ENCODE data around the gene TANK.

Gene TANK

DNA sequence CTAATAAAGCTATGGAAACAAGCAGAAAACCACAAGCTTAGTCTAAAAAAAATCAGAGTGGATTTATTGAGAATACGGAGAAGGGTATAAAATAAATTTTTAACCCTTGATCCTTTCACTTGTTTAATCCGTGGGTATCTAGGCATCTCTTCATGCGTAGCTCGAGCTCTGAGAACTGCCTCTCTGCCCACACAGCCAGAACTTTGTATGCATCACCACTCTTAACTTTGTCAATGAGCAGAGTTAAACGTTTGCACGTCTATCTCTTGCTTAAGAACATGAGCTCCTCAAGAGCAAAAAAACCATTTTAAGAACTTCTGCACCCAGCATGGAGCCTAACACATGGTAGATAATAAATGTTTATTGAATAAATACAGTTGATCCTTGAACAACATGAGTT is 26.9 kb upstream of the TANK start:
- DNase-seq (ENCODE audit: low read depth) = no peak

DNA sequence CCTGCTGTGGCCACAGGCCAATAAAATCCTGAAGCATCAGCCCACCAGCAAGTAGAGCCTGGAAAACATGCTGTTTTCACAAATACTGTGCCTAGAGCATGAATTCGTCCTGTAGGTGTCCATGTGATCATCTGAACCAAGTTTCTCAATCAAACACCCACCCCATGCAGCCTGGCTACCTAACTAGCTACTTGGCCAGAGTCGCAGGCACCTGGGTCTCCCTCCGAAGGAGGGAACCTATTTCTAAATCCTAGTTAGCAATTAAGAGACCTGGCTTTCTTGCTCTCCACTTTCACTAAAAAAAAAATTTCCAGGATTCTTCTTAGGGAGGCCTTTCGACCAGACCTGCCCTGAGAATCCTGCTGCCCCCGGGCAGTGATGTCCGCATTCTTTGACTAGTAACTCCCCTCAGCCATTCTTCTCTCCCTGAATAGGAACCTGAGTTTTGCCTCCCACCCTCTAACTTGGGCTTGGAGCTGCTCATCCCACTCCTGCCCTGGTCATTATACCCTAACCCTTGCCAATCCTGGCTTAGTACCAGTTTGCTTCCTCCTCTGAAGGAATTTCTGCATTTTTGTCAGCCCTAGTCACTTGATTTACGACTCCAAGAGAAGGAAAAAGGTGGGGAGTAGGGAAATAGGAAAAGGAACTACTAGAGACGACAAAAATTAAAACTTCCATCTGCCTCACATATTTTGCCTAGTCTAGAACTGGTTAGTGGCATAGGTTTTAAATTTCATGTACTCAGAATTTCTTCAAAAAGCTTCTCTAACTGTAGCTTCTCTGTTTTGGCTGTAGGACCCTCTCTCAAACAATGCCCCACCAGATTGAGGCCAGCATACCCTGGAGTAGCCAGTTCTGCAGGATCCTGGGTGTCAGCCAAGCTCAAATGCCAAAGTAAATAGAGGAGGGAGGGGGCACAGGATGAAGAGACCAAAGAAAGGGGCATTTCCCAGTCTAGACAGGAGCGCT is 25.4 kb upstream of the TANK start:
- no peak for DNase-seq (ENCODE audit: low read depth)

DNA sequence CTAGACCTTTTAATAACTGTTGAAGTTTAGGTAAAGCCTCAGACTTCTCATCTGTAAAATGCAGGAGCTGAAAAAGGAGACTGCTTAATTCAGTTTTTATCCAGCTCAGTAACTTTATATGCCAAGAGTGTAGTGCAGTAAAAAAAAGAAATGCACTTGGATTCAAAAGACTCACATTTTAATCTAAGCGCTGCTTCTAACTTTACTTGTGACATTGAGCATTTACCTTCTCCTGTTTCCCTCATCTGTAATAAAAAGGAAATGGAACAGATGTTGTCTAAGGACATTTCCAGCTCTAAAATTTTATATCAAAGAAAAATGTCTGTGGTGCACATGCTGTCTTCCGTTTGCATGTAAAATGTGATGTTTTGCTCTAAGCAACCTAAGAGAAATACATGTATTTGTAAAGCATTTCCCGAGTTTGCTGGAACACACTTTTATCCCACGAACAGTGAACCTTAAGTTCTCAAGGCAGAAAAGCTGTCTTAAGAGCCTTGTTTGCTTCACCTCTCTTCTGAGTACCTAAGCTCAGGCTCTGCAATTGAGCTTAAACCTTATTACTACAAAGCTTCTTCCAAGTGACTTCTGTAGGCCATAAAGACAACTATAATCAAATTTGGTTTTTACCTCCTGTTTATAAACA is 24.2 kb upstream of the TANK start:
- DNase-seq (ENCODE audit: low read depth) = no peak

DNA sequence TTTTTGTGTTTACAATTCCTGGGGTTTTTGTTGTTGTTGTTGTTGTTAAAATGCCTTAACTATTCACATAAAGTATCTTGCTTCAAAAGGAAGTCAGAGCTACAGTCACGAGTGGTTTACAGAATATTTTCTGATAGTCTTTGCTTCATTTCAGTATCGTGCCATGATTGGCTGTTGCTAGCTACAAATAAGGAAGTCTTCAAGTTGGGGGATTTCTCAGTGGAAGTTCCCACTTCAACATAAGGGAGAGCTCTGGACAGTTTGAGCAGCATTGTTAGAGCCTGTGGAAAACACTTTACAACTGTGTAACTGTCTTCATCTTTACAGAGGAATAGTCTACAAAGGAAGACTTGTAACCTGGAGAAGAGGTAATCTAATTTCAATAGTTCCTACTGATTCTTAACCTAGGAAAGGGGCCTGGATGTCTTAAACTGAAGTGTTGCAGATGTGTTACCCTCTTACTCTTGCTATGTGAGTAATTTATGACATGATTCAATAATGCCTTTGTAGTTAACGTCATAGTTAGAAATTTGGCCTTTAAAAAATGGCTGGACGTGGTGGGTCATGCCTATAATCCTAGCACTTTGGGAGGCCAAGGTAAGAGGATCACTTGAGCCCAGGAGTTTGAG is 23.4 kb upstream of the TANK start:
- DNase-seq (ENCODE audit: low read depth) = peak; percentile 74

DNA sequence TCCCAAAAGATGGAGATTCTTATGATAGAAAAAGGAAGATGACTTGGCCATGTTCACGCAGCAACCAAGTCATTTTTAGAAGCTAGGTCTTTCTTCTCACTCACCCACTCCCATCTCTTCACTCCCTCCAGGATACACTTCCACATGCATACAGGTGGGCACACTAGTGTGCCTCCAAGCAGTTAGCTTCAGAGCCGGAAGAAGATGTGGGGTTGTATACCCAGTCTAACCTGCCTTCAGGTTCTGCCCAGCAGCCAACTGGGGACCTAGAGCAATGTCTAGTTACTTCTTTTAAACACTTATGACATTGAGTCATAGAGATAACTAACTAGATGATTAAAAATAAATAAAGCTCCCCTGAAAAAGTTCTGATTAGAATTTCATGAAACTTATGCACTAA is 21.8 kb upstream of the TANK start:
- no peak for DNase-seq (ENCODE audit: low read depth)

DNA sequence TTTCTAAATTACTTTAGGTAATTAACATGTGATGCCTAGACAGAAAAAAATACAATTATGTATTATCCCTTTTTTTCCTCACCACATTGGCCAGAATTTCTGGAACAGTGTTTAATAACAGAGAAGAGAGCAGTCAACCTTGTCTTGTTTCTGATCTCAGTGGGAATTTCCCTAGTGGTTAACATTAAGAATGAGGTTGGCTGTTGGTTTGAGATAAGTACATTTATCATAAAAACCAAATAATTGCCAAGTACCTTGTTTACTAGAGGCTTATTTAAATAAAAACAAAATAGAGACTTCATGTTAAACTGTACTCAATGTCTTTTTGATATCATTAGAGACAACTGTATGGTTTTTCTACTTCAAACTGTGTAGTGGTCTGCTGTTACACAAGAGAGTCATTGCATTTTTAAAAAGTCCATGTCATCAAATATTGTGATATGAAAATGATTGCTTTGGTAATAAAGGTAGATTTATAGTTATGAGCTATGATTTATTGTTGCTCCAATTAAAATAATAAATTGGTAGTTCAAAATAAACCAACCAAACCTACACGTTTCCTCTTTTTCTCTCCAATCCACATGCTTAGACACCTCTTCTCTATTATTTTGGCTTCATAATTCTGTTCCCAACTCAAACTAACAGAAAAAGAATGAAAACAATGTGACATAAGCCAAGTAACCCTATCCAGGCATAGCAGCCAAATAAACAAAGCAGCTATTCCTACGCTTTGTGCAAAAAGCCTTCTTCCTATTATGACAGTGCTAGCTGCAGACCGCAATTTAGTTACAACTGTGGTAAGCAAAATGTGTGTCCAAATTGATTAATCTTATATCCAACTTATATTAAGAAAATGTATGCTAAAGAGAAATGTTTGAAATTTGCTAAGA is 20.9 kb upstream of the TANK start:
- peak; percentile 85 for DNase-seq (ENCODE audit: low read depth)

DNA sequence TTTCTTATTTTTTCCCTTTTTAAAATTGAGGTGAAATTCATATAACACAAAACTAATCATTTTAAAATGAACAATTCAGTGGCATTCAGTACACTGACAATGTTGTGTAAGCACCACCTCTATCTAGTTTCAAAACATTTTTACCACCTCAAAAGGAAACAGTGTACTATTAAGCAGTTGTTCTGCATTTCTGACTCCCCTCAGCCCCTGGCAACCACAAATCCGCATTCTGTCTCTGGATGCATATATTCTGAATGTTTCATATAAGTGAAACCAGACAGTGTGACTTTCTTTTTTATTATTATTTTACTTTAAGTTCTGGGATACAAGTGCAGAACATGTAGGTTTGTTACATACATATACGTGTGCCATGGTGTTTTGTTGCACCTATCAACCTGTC is 19.2 kb upstream of the TANK start:
- DNase-seq (ENCODE audit: low read depth) = no peak

DNA sequence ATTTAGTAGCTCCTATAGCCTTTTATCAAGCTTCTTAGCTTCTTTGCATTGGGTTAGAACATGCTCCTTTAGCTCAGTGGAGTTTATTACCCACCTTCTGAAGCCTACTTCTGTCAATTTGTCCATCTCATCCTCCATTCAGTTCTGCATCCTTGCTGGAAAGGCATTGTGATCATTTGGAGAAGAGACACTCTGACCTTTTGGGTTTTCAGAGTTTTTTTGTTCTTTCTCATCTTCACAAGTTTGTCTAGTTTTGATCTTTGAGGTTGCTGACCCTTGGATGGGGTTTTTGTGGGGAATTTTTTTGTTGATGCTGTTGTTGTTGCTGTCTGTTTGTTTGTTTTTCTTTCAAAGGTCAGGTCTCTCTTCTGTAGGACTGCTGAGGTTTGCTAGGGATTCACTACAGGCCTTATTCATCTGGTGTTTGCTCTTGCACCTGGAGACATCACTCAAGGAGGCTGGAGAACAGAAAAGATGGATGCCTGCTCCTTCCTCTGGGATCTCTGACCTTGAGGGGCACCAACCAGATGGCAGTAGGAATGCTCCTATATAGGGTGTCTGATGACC is 13.9 kb upstream of the TANK start:
- no peak for DNase-seq (ENCODE audit: low read depth)

DNA sequence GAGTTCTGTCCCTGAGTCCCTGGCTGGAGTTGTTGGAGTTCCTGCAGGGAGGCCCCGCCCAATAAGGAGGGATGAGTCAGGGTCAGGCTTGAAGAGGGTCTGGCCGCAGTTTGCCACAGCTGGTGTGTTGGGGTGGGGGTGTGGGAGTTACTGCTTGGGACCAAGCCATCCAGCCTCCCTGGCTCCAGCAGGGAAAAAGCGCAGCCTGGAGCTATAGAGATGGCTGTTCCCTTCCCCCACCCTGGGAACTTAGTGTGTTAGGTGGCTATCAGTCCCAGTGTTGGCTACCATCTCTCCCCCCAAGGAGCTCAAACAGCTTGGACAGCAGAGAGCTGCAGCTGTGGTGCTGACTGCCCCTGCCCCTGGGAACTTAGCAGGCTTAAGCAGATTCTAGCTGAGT is 13.2 kb upstream of the TANK start:
- DNase-seq (ENCODE audit: low read depth) = no peak

DNA sequence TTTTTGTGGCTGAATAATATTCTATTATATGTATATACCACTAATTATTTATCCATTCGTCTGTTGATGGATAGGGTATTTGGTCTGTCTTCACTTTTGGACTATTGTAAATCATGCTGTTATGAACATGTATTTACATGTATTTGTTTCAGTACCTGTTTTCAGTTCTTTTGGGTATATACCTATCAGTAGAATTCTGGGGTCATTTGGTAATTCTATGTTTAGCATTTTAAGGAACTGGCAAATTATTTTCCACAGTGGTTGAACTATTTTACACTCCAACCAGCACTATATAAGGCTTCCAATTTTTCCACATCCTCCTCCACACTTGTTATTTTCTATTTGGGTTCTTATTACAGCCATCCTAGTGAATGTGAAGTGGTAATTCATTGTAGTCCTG is 12.4 kb upstream of the TANK start:
- DNase-seq (ENCODE audit: low read depth) = no peak

DNA sequence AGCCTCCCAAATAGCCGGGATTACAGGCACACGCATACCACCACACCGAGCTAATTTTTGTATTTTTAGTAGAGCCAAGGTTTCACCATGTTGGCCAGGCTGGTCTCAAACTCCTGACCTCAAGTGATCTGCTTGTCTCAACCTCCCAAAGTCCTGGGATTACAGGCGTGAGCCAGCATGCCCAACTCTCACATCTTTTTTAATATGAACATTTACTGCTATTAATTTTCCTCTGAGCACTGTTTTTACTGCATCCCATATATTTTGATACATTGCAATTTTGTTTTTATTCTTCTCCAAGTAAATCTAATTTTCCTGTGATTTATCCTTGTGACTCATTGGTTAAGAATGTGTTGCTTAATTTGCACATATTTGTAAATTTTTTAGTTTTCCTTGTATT is 9.5 kb upstream of the TANK start:
- DNase-seq (ENCODE audit: low read depth) = no peak

DNA sequence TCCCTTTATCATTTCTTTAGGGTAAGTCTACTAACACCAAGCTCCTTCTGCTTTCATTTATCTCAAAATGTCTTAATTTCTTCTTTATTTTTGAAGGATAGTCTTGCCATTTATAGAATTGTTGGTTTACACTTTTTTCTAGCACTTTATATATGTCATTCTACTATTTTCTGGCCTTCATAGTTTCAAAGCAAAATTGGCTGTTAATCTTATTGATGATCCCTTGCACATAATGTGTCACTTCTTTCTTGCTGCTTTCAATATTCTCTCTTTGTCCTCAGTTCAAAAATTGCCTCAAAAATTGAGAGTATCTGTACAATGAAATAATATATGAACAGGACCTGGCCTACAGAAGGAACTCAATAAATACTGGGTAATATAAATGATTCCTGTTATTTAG is 7.9 kb upstream of the TANK start:
- DNase-seq (ENCODE audit: low read depth) = no peak

DNA sequence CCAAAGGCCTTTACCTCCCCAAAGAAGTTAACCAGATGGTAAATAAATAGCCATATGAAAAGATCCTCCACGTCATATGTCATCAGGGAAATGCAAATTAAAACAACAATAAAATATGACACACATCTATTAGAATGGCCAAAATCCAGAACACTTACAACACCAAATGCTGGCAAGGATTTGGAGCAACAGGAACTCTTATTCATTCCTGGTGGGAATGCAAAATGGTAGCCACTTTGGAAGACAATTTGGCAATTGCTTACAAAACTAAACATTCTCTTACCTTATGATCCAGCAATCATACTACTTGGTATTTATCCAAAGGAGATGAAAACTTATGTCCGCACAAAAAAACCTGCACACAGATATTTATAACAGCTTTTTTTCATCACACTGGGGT is 1.3 kb upstream of the TANK start:
- no peak for DNase-seq (ENCODE audit: low read depth)

DNA sequence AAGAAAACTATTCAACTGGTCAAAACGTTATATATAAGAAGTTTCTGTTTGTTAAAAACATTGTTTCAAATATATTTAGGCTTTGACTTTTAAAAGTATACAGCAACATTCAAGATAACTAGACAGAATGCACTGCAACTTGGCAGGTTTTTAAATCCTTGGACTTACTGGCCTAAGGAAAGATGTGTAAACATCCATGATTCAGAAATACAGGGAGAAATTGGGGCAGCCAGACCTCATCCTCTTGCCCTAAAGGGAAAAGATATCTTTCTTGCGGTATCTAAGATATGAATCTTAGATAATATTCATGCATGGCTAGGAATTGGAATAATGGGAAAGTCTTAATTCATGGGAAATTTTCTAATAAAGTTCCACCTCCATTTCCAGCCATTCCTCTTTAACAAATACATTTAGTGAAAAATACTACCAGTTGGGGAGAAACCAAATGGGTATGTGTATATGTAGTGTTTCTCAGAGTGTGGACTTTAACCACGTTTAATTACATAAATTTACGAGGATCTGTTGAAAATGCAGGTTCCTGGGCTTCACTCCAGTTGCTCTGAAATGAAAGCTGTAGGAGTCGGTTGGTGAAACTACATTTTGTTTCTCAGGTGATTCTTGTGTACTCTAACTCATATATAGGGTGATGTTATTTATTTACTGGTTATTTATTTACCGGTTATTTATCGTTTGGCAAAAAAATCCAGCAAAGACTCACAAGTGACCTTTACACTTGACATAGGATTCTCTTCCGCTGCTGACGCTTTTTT is 587 bp upstream of the TANK start:
- DNase-seq (ENCODE audit: low read depth) = no peak

DNA sequence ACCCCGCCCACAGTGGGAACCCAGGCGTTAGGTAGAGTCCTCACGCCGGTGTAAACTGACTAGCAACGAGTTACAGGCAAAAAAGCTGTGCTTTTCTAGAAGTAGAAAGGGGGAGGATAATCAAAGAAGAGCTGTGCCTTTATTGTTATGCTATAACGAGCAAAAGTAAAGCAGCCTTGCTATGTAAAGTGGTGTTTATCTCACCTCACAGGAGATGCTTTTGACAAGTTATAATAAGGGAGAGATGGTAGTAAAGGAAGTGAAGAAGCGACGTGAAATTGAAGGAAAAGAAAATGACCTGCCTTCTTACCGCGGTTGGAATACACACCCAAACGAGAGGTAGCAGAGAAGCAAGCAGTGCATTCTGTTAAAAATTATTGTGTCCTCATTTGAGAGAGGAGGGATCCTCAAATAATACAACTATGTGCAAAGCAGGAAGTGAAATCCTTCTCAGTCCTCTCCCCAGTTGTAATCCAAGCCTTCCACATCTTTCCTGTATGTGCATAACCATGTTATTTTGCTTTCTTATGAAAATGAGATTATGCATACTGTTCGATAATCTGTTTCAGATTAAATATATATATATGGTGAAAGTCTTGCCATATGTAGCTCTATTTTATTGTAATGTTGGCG is 962 bp downstream of the TANK start:
- DNase-seq (ENCODE audit: low read depth) = no peak

DNA sequence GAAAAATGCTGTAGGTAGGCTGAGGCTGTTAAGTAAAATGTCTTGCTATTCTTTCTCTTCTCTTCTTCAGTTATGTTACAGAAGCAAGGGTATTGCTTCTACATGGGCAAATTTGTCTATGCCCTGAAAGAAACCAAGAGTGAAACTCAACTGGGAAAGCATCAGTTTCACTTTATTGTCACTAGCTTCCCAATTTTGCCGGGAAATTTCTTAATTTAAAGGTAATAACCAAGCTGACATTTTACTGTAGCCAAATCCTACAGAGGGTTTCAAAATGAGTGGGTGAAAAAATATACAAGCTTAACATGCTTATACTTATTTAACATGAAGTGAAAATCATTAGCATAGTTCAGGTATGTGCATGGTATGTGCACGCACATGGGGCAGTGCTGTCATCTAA is 3.2 kb downstream of the TANK start:
- DNase-seq (ENCODE audit: low read depth) = no peak

DNA sequence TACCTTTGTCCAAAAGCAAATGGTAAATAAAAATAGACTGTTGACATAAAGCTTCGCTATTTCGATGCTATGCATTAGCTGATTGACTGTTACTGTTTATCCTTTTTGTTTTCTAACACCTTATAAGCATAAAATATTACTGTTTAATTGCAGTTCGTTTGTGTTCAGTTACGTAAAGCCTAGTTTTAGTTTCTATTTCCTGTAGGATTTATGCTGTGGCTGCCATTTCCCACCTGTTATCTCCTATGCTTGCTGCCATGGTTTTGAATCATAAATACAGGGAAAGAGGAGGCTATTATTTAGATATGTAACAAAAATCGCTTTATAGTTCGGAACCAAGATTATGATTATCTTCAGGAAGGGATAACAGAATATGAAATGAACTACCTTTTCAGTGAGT is 3.9 kb downstream of the TANK start:
- no peak for DNase-seq (ENCODE audit: low read depth)

DNA sequence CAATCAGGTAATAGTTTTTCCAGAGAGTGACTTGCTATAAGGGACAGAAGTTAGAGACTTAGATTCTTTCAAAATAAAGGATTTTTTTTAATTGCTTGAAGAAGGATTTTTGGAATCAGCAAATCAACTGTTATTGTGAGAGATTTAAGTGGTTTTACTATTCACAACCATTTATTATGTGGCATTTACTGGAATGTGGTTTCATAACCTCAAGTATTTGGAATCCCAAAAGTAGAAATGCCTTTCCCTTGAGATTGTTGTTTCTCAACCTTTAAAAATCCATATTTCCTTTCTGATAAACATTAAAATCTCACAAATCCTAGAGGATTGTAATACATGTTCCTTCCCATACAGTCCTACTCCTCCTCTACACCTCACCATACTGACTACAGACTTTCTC is 5.0 kb downstream of the TANK start:
- peak; percentile 75 for DNase-seq (ENCODE audit: low read depth)

DNA sequence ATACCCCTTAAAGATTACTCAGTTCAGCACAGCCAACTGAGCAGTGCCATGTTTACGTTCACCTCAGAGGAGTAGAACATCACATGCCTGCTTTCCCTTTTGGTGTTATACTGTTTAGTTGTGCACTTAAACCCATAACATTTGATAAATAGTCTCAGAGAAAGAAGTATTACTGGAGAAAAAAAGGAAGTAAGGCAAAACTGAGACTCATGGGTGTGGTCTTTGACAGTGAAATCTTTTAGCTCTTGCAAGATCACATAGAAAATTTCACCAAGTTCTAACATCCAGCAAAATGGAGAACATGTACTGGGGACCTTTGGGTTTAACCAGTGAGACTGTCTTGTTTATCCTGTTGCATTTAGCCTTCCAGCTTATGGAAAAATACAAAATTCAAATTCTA is 5.6 kb downstream of the TANK start:
- peak; percentile 23 for DNase-seq (ENCODE audit: low read depth)
